Keratinocyte (primary cell): ENCODE measurements around the gene CBX2.
A peak's percentile ranks its signal among the peaks of the same experiment; 100 is the strongest.

ENCODE experiments used
- EZH2 ChIP-seq: IDR thresholded peaks from one replicate; pipeline ENCODE4 v1.6.1; 2012; ENCODE audit warnings: inconsistent platforms, mild to moderate bottlenecking, low read length, moderate library complexity
- TF ChIP-seq, protein P1 (sequence below), 3 experiments: IDR thresholded peaks in 1 of 3; conservative IDR thresholded peaks in 1 of 3; optimal IDR thresholded peaks in 1 of 3; 2 replicates in 2 of 3; 3 replicates in 1 of 3; pipeline versions ENCODE3 to v1.5.1; 2011; ENCODE audit warnings: low read length in 3 of 3, mild to moderate bottlenecking in 3 of 3, moderate library complexity in 2 of 3, control low read depth in 1 of 3, inconsistent platforms in 1 of 3; ENCODE audit not compliant: insufficient read depth in 2 of 3; ENCODE audit errors: extremely low read depth in 1 of 3

DNA sequence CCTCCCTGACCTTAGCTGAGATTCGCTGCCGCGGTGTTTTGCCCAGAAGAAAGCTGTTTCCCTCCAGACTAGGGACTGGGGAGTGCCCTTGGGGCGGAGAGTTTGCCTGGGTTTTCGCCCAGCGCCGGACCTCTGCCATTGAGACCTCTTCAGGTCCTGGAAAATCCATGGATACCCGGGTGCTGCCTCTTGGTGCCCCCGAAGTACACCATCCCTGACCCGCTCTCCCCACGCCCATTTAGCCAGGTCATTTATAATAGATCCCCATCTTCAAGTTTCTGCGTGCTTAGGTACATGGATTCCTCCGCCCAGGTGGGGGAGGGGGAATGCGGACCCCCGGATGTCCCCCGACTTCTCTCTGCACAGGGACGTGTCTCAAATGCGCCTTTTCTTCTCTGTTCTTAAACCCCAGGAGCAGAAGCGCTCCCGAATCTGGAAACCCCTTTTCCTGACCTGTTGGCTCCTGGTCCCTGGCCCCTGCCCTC is 34.0 kb downstream of the CBX2 start:
- TF ChIP-seq, protein P1, sequence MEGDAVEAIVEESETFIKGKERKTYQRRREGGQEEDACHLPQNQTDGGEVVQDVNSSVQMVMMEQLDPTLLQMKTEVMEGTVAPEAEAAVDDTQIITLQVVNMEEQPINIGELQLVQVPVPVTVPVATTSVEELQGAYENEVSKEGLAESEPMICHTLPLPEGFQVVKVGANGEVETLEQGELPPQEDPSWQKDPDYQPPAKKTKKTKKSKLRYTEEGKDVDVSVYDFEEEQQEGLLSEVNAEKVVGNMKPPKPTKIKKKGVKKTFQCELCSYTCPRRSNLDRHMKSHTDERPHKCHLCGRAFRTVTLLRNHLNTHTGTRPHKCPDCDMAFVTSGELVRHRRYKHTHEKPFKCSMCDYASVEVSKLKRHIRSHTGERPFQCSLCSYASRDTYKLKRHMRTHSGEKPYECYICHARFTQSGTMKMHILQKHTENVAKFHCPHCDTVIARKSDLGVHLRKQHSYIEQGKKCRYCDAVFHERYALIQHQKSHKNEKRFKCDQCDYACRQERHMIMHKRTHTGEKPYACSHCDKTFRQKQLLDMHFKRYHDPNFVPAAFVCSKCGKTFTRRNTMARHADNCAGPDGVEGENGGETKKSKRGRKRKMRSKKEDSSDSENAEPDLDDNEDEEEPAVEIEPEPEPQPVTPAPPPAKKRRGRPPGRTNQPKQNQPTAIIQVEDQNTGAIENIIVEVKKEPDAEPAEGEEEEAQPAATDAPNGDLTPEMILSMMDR (optimal IDR thresholded peaks at IDR 0.05 in 1 of 3, IDR thresholded peaks at IDR 0.05 in 1 of 3, conservative IDR thresholded peaks at IDR 0.05 in 1 of 3; ENCODE audit: extremely low read depth in 1 of 3, insufficient read depth in 2 of 3, low read length in 3 of 3): no peak
- TF ChIP-seq EZH2: peak; percentile 84
